Cardiac muscle cell (in vitro differentiated cells and primary cell): ENCODE data around the gene NRP1. TPM values are rescaled to one million over a fixed set of nuclear protein-coding genes. Genes with fewer than 3 reads are reported as not detected.

Source experiments
- DNase-seq, 2 donors: peaks; one replicate each; pipeline versions ENCODE4 v3.0.0 to v3.0.0-alpha.2; 2010 to 2017; ENCODE audit warnings: low read depth in 1 of 2, low spot score in 1 of 2
- H3K27ac ChIP-seq: fragments of 200-600 bp; sonication (generic); 2 replicates; pipeline ENCODE4 v1.5.1; 2016
- H3K27me3 ChIP-seq: fragments of 200-600 bp; sonication (generic); 2 replicates; pipeline ENCODE4 v1.6.0; 2016; ENCODE audit warnings: control low read depth
- H3K36me3 ChIP-seq: fragments of 200-600 bp; sonication (generic); 2 replicates; pipeline ENCODE4 v1.5.1; 2016; ENCODE audit warnings: control low read depth
- H3K4me1 ChIP-seq: fragments of 200-600 bp; sonication (generic); 2 replicates; pipeline ENCODE4 v1.8.1; 2017; ENCODE audit warnings: low read depth, mild to moderate bottlenecking, mixed run types
- H3K4me3 ChIP-seq: fragments of 200-600 bp; sonication (generic); 2 replicates; pipeline ENCODE4 v1.5.1; 2016; ENCODE audit warnings: mild to moderate bottlenecking
- H3K9me3 ChIP-seq: fragments of 200-600 bp; sonication (generic); 2 replicates; pipeline ENCODE4 v1.5.1; 2017; ENCODE audit warnings: low read depth, mild to moderate bottlenecking, control low read depth
- polyA plus RNA-seq: library from polyadenylated mRNA; unstranded; fragments of >200 nt; fragmentation: Nextera tagmentation; extraction: Ambion mirVana; gene quantifications from 2 replicates; pipeline ENCODE4 v1.2.1, GENCODE V29; 2016
- total RNA-seq: library from RNA; depleted of rRNA; stranded (reverse); fragments of >200 nt; gene quantifications from 2 replicates; pipeline ENCODE4 v1.2.3, GENCODE V29; 2016
- TF ChIP-seq, protein P1 (sequence below): IDR thresholded peaks from 2 replicates; pipeline ENCODE4 v1.5.1; 2012; ENCODE audit warnings: low read depth, mild to moderate bottlenecking, low read length

NRP1 gene
- total and polyA plus RNA-seq, 2 experiments from 2014 or later: 145 to 327 TPM

GRCh38 chr10:33189363-33189762 is 145.1 kb downstream of the NRP1 start:
- H3K36me3 ChIP-seq: peaks cover 33% of the 10 kb centered on the region
- DNase-seq: no peak
- no peaks in the 10 kb centered on the region for H3K9me3 ChIP-seq
- no peaks in the 10 kb centered on the region for H3K27me3 ChIP-seq
- H3K4me1 ChIP-seq: no peaks in the 10 kb centered on the region
- H3K27ac ChIP-seq: no peak overlapping the region
- H3K4me3 ChIP-seq: no peak overlapping the region
- TF ChIP-seq, protein P1, sequence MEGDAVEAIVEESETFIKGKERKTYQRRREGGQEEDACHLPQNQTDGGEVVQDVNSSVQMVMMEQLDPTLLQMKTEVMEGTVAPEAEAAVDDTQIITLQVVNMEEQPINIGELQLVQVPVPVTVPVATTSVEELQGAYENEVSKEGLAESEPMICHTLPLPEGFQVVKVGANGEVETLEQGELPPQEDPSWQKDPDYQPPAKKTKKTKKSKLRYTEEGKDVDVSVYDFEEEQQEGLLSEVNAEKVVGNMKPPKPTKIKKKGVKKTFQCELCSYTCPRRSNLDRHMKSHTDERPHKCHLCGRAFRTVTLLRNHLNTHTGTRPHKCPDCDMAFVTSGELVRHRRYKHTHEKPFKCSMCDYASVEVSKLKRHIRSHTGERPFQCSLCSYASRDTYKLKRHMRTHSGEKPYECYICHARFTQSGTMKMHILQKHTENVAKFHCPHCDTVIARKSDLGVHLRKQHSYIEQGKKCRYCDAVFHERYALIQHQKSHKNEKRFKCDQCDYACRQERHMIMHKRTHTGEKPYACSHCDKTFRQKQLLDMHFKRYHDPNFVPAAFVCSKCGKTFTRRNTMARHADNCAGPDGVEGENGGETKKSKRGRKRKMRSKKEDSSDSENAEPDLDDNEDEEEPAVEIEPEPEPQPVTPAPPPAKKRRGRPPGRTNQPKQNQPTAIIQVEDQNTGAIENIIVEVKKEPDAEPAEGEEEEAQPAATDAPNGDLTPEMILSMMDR: no peak

DNA sequence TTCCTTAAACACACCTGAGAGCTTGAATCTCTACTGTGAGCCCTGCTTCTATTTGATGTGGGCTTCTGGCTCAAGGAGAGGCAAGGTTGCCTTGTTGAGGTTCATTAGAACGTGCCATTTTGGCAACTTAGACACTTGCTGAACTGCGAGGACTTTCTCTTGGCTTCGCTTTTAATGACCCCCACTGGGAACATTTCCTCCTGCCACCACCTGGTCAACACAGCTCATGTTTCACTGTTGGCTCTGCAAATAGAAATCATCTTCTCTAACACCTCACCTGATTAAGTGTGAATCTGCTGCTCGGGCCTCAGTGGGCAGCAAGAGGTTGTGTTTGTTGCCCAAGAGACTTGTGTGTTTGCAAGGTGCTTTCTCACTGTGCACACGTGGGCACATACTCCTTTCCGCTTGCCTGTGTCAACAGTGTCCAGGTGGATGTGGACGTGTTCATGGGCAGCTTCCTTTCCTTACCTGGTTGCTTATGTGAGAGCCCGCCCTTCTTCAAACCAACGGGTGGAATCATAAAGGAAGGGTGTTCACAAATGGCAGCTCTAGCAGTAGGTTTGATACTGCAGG is 147.0 kb downstream of the NRP1 start:
- Histone ChIP-seq H3K27me3 (no peaks in the 10 kb centered on the region), H3K4me1 (no peaks in the 10 kb centered on the region), H3K4me3 (no peak overlapping the region), H3K9me3 (no peaks in the 10 kb centered on the region), H3K36me3 (peaks cover 43% of the 10 kb centered on the region), H3K27ac (no peak overlapping the region)
- DNase-seq: no peak
- TF ChIP-seq, protein P1: no peak

GRCh38 chr10:33186150-33186549 is 148.3 kb downstream of the NRP1 start:
- Histone ChIP-seq H3K9me3 (no peaks in the 10 kb centered on the region), H3K4me1 (no peaks in the 10 kb centered on the region), H3K27me3 (no peaks in the 10 kb centered on the region), H3K4me3 (no peak overlapping the region), H3K27ac (no peak overlapping the region), H3K36me3 (peaks cover 55% of the 10 kb centered on the region)
- TF ChIP-seq, protein P1: no peak
- DNase-seq: no peak

- TF ChIP-seq, protein P1: no peak
Observed at GRCh38 chr10:33183655-33184054, 150.8 kb downstream of the NRP1 start.

GRCh38 chr10:33180921-33181320 is 153.5 kb downstream of the NRP1 start:
- H3K27me3 ChIP-seq: no peaks in the 10 kb centered on the region
- no peaks in the 10 kb centered on the region for H3K4me1 ChIP-seq
- H3K9me3 ChIP-seq: no peaks in the 10 kb centered on the region
- no peak for DNase-seq
- no peak overlapping the region for H3K4me3 ChIP-seq
- TF ChIP-seq, protein P1: no peak
- peaks cover 71% of the 10 kb centered on the region for H3K36me3 ChIP-seq
- no peak overlapping the region for H3K27ac ChIP-seq

More at GRCh38 chr10:33183655-33184054, 150.8 kb downstream of the NRP1 start:
- no peaks in the 10 kb centered on the region for H3K4me1 ChIP-seq
- no peak overlapping the region for H3K4me3 ChIP-seq
- H3K27me3 ChIP-seq: no peaks in the 10 kb centered on the region
- H3K27ac ChIP-seq: no peak overlapping the region
- no peak for DNase-seq
- H3K36me3 ChIP-seq: peaks cover 71% of the 10 kb centered on the region
- no peaks in the 10 kb centered on the region for H3K9me3 ChIP-seq
